Left ventricle myocardium inferior (tissue), 1 donor: ENCODE data around the gene FAM185A. TPM values are rescaled to one million over a fixed set of nuclear protein-coding genes. Genes with fewer than 3 reads are reported as not detected.

Experiments used
- DNase-seq: peaks from one replicate; pipeline ENCODE4 v3.0.0-alpha.2; 2020
- H3K27ac ChIP-seq: fragments of 200-600 bp; replicated peaks from 2 replicates; pipeline ENCODE4 v1.8.0; 2021
- H3K27me3 ChIP-seq: fragments of 200-600 bp; 2 replicates; pipeline ENCODE4 v1.8.0; 2021; ENCODE audit warnings: low read depth
- H3K36me3 ChIP-seq: fragments of 200-600 bp; 2 replicates; pipeline ENCODE4 v1.8.0; 2021
- H3K4me1 ChIP-seq: fragments of 200-600 bp; 2 replicates; pipeline ENCODE4 v1.8.0; 2021
- H3K4me3 ChIP-seq: fragments of 200-600 bp; 2 replicates; pipeline ENCODE4 v1.8.0; 2021; ENCODE audit warnings: mild to moderate bottlenecking, moderate library complexity
- H3K9me3 ChIP-seq: fragments of 200-600 bp; replicated peaks from 2 replicates; pipeline ENCODE4 v1.8.0; 2021
- CTCF ChIP-seq: fragments of 200-600 bp; IDR thresholded peaks from 2 replicates; pipeline ENCODE4 v1.8.0; 2021; ENCODE audit warnings: antibody characterized with exemption, mild to moderate bottlenecking, borderline replicate concordance
- intact Hi-C: fragments of 100-400 bp; cut with micrococcal nuclease; formaldehyde crosslinking; loops from one replicate; pipeline ENCODE4 v1.11.0; 2022
- total RNA-seq: library from RNA; stranded (reverse); fragmentation: NEBNext Ultra II Directional; extraction: Animal tissue kit (Norgen Biotek cat#: 25700); gene quantifications from one replicate; pipeline ENCODE4 v1.2.1, GENCODE V29; 2021
- donor health status: DM: no; HTN: yes; CAD: no; lungs with severe emphysema.

FAM185A gene
- total RNA-seq, 1 donor from 2014 or later = 7.0 TPM

- intact Hi-C loops = no loop called here
- H3K9me3 ChIP-seq = no peaks in the 10 kb centered on the region
- H3K4me1 ChIP-seq = peaks cover 23% of the 10 kb centered on the region
- H3K27ac ChIP-seq = no peak overlapping the region
- no peaks in the 10 kb centered on the region for H3K27me3 ChIP-seq
- peaks cover 6% of the 10 kb centered on the region for H3K36me3 ChIP-seq
- DNase-seq = no peak
- H3K4me3 ChIP-seq = no peak overlapping the region
- TF ChIP-seq CTCF = no peak
Measured at GRCh38 chr7:102813191-102814024, 64.6 kb downstream of the FAM185A start.

- peaks cover 23% of the 10 kb centered on the region for H3K4me1 ChIP-seq
- no peak for TF ChIP-seq CTCF
- DNase-seq = no peak
- H3K9me3 ChIP-seq = no peaks in the 10 kb centered on the region
- intact Hi-C loops = no loop called here
- H3K36me3 ChIP-seq = peaks cover under 1% of the 10 kb centered on the region
- H3K27ac ChIP-seq = no peak overlapping the region
- no peaks in the 10 kb centered on the region for H3K27me3 ChIP-seq
- no peak overlapping the region for H3K4me3 ChIP-seq
Measured at GRCh38 chr7:102814025-102814471, 65.2 kb downstream of the FAM185A start.

- intact Hi-C loops = no loop called here
- no peaks in the 10 kb centered on the region for H3K4me1 ChIP-seq
- no peak for TF ChIP-seq CTCF
- H3K4me3 ChIP-seq = no peak overlapping the region
- no peak for DNase-seq
- no peaks in the 10 kb centered on the region for H3K9me3 ChIP-seq
- no peaks in the 10 kb centered on the region for H3K27me3 ChIP-seq
- no peak overlapping the region for H3K27ac ChIP-seq
- no peaks in the 10 kb centered on the region for H3K36me3 ChIP-seq
Measured at GRCh38 chr7:102817616-102818573, 69.1 kb downstream of the FAM185A start.

GRCh38 chr7:102819151-102819550 is 70.4 kb downstream of the FAM185A start:
- no peaks in the 10 kb centered on the region for H3K27me3 ChIP-seq
- no peaks in the 10 kb centered on the region for H3K4me1 ChIP-seq
- intact Hi-C loops = no loop called here
- TF ChIP-seq CTCF = no peak
- H3K27ac ChIP-seq = no peak overlapping the region
- H3K4me3 ChIP-seq = no peak overlapping the region
- DNase-seq = no peak
- H3K36me3 ChIP-seq = no peaks in the 10 kb centered on the region
- no peaks in the 10 kb centered on the region for H3K9me3 ChIP-seq

GRCh38 chr7:102821994-102822747 is 73.4 kb downstream of the FAM185A start:
- no peak for TF ChIP-seq CTCF
- H3K27me3 ChIP-seq = no peaks in the 10 kb centered on the region
- peak overlapping the region; percentile 29 for H3K27ac ChIP-seq
- no peak overlapping the region for H3K4me3 ChIP-seq
- intact Hi-C loops = no loop called here
- DNase-seq = no peak
- peaks cover 7% of the 10 kb centered on the region for H3K36me3 ChIP-seq
- H3K4me1 ChIP-seq = no peaks in the 10 kb centered on the region
- no peaks in the 10 kb centered on the region for H3K9me3 ChIP-seq
